GM23338 (cell line): ENCODE results near the gene RNF180. TPM values are rescaled to one million over a fixed set of nuclear protein-coding genes. Genes with fewer than 3 reads are reported as not detected.

Source experiments
- ATAC-seq: fragments of 200-7000 bp; cut with Tn5 transposase; 3 replicates; pipeline ENCODE4 v1.9.1; 2020
- DNase-seq: peaks from one replicate; pipeline ENCODE4 v3.0.0-alpha.2; 2015; ENCODE audit warnings: low spot score
- H2AFZ ChIP-seq: fragments of 200-600 bp; sonication (generic); 2 replicates; pipeline ENCODE4 v1.8.0; 2016; ENCODE audit warnings: antibody characterized with exemption, mild to moderate bottlenecking, moderate library complexity
- H3F3A ChIP-seq: fragments of 200-600 bp; sonication (generic); replicated peaks from 2 replicates; pipeline ENCODE4 v1.8.0; 2017; ENCODE audit warnings: antibody characterized with exemption, mixed run types, low read depth
- H3K27ac ChIP-seq: fragments of 200-600 bp; sonication (generic); 2 replicates; pipeline ENCODE4 v1.6.1; 2016; ENCODE audit warnings: low read depth
- H3K27me3 ChIP-seq: fragments of 200-600 bp; sonication (generic); 2 replicates; pipeline ENCODE4 v1.8.0; 2016; ENCODE audit warnings: mild to moderate bottlenecking, mixed run types, moderate library complexity; ENCODE audit not compliant: insufficient read depth
- H3K36me3 ChIP-seq: fragments of 200-600 bp; sonication (generic); 2 replicates; pipeline ENCODE4 v1.8.0; 2016; ENCODE audit warnings: mild to moderate bottlenecking; ENCODE audit not compliant: insufficient read depth
- H3K4me1 ChIP-seq: fragments of 200-600 bp; sonication (generic); 2 replicates; pipeline ENCODE4 v1.8.0; 2016; ENCODE audit warnings: mild to moderate bottlenecking, moderate library complexity; ENCODE audit not compliant: insufficient read depth
- H3K4me2 ChIP-seq: fragments of 200-600 bp; sonication (generic); 2 replicates; pipeline ENCODE4 v1.7.1; 2017; ENCODE audit warnings: mixed run types
- H3K4me3 ChIP-seq: fragments of 200-600 bp; sonication (generic); 2 replicates; pipeline ENCODE4 v1.6.1; 2016; ENCODE audit warnings: mixed run types
- H3K79me2 ChIP-seq: fragments of 200-600 bp; sonication (generic); replicated peaks from 2 replicates; pipeline ENCODE4 v1.8.0; 2017; ENCODE audit warnings: mild to moderate bottlenecking; ENCODE audit not compliant: insufficient read depth
- H3K9me2 ChIP-seq: fragments of 200-600 bp; sonication (generic); 2 replicates; pipeline ENCODE4 v1.8.0; 2017; ENCODE audit not compliant: insufficient read depth
- H4K20me1 ChIP-seq: fragments of 200-600 bp; sonication (generic); replicated peaks from 2 replicates; pipeline ENCODE4 v1.8.0; 2017; ENCODE audit warnings: mild to moderate bottlenecking; ENCODE audit not compliant: insufficient read depth
- H3K27ac Mint-ChIP-seq: 2 replicates; pipeline ENCODE4 v1.8.0; 2020; ENCODE audit warnings: inconsistent platforms, mild to moderate bottlenecking, moderate library complexity, mixed read lengths
- H3K27me3 Mint-ChIP-seq: 3 replicates; pipeline ENCODE4 v1.8.0; 2022; ENCODE audit warnings: low read depth, mild to moderate bottlenecking, moderate library complexity, mixed read lengths, inconsistent platforms; ENCODE audit not compliant: insufficient read depth, poor library complexity
- H3K36me3 Mint-ChIP-seq: 3 replicates; pipeline ENCODE4 v1.8.0; 2021; ENCODE audit warnings: low read depth, mild to moderate bottlenecking, inconsistent platforms, moderate library complexity, mixed read lengths
- H3K4me1 Mint-ChIP-seq: 3 replicates; pipeline ENCODE4 v1.8.0; 2020; ENCODE audit warnings: mild to moderate bottlenecking, inconsistent platforms, mixed read lengths
- H3K4me3 Mint-ChIP-seq: 3 replicates; pipeline ENCODE4 v1.8.0; 2021; ENCODE audit warnings: moderate library complexity, mild to moderate bottlenecking, inconsistent platforms, mixed read lengths
- H3K9me3 Mint-ChIP-seq: 3 replicates; pipeline ENCODE4 v1.8.0; 2020; ENCODE audit warnings: moderate library complexity, mild to moderate bottlenecking, inconsistent platforms, mixed read lengths
- CREB1 ChIP-seq: fragments of 250-450 bp; sonication (Bioruptor Pico); IDR thresholded peaks from 2 replicates; pipeline ENCODE4 v1.5.0; 2020; ENCODE audit warnings: low read depth, mild to moderate bottlenecking, moderate library complexity
- EZH2 ChIP-seq: fragments of 200-600 bp; sonication (generic); IDR thresholded peaks from one replicate; pipeline ENCODE4 v1.8.0; 2017; ENCODE audit warnings: antibody characterized with exemption, mild to moderate bottlenecking, low read depth; ENCODE audit not compliant: unreplicated experiment
- EZH2phosphoT487 ChIP-seq: fragments of 200-600 bp; sonication (generic); IDR thresholded peaks from one replicate; pipeline ENCODE4 v1.8.1; 2018; ENCODE audit warnings: antibody characterized with exemption; ENCODE audit not compliant: unreplicated experiment
- JUNB ChIP-seq: IDR thresholded peaks from one replicate; pipeline ENCODE4 v1.6.1; 2016; ENCODE audit warnings: antibody characterized with exemption; ENCODE audit not compliant: unreplicated experiment
- NANOG ChIP-seq: IDR thresholded peaks from 2 replicates; pipeline ENCODE4 v1.6.1; 2016; ENCODE audit warnings: antibody characterized with exemption, borderline replicate concordance
- POLR2AphosphoS5 ChIP-seq: IDR thresholded peaks from 2 replicates; pipeline ENCODE4 v1.6.1; 2016; ENCODE audit warnings: antibody characterized with exemption, low read depth
- STAT1 ChIP-seq: IDR thresholded peaks from one replicate; pipeline ENCODE4 v1.6.1; 2016; ENCODE audit warnings: antibody characterized with exemption; ENCODE audit not compliant: unreplicated experiment
- ZNF114 ChIP-seq: fragments of 250-450 bp; sonication (Bioruptor Pico); IDR thresholded peaks from 2 replicates; pipeline ENCODE4 v1.5.0; 2020; ENCODE audit warnings: mild to moderate bottlenecking, moderate library complexity
- ZNF331 ChIP-seq: fragments of 250-450 bp; sonication (Bioruptor Pico); IDR thresholded peaks from 2 replicates; pipeline ENCODE4 v1.5.0; 2020; ENCODE audit warnings: low read depth, mild to moderate bottlenecking, moderate library complexity
- polyA plus RNA-seq: library from polyadenylated mRNA; unstranded; fragments of >200 nt; fragmentation: Nextera tagmentation; extraction: Ambion mirVana; gene quantifications from 2 replicates; pipeline ENCODE4 v1.2.1, GENCODE V29; 2016
- total RNA-seq: library from RNA; depleted of rRNA; stranded (reverse); fragments of >200 nt; shearing (Covaris generic); gene quantifications from 2 replicates; pipeline ENCODE4 v1.2.3, GENCODE V29; 2014
- TF ChIP-seq, protein P1 (sequence below): IDR thresholded peaks from 2 replicates; pipeline ENCODE4 v1.6.1; 2016; ENCODE audit warnings: antibody characterized with exemption
- TF ChIP-seq, protein P2 (sequence below): fragments of 250-450 bp; sonication (Bioruptor Pico); IDR thresholded peaks from 2 replicates; pipeline ENCODE4 v1.5.0; 2020; ENCODE audit warnings: mild to moderate bottlenecking, moderate library complexity
- TF ChIP-seq, protein P3 (sequence below): IDR thresholded peaks from one replicate; pipeline ENCODE4 v1.6.1; 2018; ENCODE audit warnings: antibody characterized with exemption; ENCODE audit not compliant: unreplicated experiment
- TF ChIP-seq, protein P4 (sequence below), 2 experiments: fragments of 200-600 bp in 1 of 2; sonication (generic) in 1 of 2; conservative IDR thresholded peaks; 2 replicates each; pipeline versions ENCODE4 v1.5.1 to v1.6.1; 2016 to 2017; ENCODE audit warnings: antibody characterized with exemption in 2 of 2, low read depth in 2 of 2, mild to moderate bottlenecking in 2 of 2, moderate library complexity in 1 of 2

Gene RNF180
- total and polyA plus RNA-seq, 2 experiments from 2014 or later = 2.0 to 4.2 TPM

DNA sequence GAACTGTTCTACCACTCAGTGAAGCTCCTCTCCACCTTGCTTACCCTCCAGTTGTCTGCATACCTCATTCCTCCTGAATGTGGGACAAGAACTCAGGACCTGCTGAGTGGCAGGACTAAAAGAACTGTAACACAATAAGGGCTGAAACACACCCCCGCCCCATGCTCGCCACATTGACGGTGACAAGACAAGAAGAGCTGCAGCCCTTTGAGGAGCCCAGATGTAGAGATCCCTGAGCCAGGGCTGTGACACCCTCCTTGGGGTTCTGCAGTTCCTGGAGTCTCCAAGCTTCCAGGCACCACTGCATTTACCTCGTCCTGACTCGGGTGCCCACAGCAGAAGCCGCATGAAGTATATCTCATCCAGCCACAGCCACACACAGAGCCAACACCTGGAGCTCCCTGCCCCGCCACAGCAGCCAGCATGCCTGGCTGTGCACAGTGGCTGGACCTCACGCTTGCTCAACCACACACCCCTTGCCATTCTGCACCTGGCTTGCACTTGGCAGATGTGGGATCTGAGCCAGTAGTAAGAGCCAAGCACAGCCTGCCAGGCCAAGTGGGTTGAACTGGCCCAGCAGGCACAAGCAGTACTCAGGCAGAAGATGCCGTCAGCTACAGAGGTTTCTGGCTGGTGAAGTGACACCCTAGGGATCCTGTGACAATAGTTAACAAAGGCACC, 166.1 kb downstream of the RNF180 start:
- no peaks in the 10 kb centered on the region for H3K27me3 Mint-ChIP-seq
- H3K4me3 ChIP-seq = no peak overlapping the region
- H3K36me3 ChIP-seq = no peaks in the 10 kb centered on the region
- no peaks in the 10 kb centered on the region for H3K79me2 ChIP-seq
- H4K20me1 ChIP-seq = no peaks in the 10 kb centered on the region
- peaks cover 6% of the 10 kb centered on the region; the same call in 1 of the 2 replicates for H3K4me1 ChIP-seq
- H3K4me2 ChIP-seq = no peak overlapping the region
- DNase-seq (no peak), ATAC-seq (no peak)
- TF ChIP-seq POLR2AphosphoS5 (no peak), CREB1 (no peak), EZH2 (no peak), NANOG (no peak), JUNB (no peak), EZH2phosphoT487 (no peak), ZNF331 (no peak), ZNF114 (no peak), STAT1 (no peak)
- TF ChIP-seq, protein P1, sequence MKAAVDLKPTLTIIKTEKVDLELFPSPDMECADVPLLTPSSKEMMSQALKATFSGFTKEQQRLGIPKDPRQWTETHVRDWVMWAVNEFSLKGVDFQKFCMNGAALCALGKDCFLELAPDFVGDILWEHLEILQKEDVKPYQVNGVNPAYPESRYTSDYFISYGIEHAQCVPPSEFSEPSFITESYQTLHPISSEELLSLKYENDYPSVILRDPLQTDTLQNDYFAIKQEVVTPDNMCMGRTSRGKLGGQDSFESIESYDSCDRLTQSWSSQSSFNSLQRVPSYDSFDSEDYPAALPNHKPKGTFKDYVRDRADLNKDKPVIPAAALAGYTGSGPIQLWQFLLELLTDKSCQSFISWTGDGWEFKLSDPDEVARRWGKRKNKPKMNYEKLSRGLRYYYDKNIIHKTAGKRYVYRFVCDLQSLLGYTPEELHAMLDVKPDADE = no peak
- TF ChIP-seq, protein P2, sequence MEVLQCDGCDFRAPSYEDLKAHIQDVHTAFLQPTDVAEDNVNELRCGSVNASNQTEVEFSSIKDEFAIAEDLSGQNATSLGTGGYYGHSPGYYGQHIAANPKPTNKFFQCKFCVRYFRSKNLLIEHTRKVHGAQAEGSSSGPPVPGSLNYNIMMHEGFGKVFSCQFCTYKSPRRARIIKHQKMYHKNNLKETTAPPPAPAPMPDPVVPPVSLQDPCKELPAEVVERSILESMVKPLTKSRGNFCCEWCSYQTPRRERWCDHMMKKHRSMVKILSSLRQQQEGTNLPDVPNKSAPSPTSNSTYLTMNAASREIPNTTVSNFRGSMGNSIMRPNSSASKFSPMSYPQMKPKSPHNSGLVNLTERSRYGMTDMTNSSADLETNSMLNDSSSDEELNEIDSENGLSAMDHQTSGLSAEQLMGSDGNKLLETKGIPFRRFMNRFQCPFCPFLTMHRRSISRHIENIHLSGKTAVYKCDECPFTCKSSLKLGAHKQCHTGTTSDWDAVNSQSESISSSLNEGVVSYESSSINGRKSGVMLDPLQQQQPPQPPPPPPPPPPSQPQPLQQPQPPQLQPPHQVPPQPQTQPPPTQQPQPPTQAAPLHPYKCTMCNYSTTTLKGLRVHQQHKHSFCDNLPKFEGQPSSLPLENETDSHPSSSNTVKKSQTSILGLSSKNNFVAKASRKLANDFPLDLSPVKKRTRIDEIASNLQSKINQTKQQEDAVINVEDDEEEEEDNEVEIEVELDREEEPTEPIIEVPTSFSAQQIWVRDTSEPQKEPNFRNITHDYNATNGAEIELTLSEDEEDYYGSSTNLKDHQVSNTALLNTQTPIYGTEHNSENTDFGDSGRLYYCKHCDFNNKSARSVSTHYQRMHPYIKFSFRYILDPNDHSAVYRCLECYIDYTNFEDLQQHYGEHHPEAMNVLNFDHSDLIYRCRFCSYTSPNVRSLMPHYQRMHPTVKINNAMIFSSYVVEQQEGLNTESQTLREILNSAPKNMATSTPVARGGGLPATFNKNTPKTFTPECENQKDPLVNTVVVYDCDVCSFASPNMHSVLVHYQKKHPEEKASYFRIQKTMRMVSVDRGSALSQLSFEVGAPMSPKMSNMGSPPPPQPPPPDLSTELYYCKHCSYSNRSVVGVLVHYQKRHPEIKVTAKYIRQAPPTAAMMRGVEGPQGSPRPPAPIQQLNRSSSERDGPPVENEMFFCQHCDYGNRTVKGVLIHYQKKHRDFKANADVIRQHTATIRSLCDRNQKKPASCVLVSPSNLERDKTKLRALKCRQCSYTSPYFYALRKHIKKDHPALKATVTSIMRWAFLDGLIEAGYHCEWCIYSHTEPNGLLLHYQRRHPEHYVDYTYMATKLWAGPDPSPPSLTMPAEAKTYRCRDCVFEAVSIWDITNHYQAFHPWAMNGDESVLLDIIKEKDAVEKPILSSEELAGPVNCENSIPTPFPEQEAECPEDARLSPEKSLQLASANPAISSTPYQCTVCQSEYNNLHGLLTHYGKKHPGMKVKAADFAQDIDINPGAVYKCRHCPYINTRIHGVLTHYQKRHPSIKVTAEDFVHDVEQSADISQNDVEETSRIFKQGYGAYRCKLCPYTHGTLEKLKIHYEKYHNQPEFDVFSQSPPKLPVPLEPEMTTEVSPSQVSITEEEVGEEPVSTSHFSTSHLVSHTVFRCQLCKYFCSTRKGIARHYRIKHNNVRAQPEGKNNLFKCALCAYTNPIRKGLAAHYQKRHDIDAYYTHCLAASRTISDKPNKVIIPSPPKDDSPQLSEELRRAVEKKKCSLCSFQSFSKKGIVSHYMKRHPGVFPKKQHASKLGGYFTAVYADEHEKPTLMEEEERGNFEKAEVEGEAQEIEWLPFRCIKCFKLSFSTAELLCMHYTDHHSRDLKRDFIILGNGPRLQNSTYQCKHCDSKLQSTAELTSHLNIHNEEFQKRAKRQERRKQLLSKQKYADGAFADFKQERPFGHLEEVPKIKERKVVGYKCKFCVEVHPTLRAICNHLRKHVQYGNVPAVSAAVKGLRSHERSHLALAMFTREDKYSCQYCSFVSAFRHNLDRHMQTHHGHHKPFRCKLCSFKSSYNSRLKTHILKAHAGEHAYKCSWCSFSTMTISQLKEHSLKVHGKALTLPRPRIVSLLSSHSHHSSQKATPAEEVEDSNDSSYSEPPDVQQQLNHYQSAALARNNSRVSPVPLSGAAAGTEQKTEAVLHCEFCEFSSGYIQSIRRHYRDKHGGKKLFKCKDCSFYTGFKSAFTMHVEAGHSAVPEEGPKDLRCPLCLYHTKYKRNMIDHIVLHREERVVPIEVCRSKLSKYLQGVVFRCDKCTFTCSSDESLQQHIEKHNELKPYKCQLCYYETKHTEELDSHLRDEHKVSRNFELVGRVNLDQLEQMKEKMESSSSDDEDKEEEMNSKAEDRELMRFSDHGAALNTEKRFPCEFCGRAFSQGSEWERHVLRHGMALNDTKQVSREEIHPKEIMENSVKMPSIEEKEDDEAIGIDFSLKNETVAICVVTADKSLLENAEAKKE (CRISPR knock-in tag) = no peak
- TF ChIP-seq, protein P3, sequence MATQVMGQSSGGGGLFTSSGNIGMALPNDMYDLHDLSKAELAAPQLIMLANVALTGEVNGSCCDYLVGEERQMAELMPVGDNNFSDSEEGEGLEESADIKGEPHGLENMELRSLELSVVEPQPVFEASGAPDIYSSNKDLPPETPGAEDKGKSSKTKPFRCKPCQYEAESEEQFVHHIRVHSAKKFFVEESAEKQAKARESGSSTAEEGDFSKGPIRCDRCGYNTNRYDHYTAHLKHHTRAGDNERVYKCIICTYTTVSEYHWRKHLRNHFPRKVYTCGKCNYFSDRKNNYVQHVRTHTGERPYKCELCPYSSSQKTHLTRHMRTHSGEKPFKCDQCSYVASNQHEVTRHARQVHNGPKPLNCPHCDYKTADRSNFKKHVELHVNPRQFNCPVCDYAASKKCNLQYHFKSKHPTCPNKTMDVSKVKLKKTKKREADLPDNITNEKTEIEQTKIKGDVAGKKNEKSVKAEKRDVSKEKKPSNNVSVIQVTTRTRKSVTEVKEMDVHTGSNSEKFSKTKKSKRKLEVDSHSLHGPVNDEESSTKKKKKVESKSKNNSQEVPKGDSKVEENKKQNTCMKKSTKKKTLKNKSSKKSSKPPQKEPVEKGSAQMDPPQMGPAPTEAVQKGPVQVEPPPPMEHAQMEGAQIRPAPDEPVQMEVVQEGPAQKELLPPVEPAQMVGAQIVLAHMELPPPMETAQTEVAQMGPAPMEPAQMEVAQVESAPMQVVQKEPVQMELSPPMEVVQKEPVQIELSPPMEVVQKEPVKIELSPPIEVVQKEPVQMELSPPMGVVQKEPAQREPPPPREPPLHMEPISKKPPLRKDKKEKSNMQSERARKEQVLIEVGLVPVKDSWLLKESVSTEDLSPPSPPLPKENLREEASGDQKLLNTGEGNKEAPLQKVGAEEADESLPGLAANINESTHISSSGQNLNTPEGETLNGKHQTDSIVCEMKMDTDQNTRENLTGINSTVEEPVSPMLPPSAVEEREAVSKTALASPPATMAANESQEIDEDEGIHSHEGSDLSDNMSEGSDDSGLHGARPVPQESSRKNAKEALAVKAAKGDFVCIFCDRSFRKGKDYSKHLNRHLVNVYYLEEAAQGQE = no peak
- TF ChIP-seq, protein P4, sequence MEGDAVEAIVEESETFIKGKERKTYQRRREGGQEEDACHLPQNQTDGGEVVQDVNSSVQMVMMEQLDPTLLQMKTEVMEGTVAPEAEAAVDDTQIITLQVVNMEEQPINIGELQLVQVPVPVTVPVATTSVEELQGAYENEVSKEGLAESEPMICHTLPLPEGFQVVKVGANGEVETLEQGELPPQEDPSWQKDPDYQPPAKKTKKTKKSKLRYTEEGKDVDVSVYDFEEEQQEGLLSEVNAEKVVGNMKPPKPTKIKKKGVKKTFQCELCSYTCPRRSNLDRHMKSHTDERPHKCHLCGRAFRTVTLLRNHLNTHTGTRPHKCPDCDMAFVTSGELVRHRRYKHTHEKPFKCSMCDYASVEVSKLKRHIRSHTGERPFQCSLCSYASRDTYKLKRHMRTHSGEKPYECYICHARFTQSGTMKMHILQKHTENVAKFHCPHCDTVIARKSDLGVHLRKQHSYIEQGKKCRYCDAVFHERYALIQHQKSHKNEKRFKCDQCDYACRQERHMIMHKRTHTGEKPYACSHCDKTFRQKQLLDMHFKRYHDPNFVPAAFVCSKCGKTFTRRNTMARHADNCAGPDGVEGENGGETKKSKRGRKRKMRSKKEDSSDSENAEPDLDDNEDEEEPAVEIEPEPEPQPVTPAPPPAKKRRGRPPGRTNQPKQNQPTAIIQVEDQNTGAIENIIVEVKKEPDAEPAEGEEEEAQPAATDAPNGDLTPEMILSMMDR (conservative IDR thresholded peaks at IDR 0.05; ENCODE audit: low read depth in 2 of 2) = no peak
- H3K4me3 Mint-ChIP-seq = no peak overlapping the region
- no peaks in the 10 kb centered on the region for H3K27me3 ChIP-seq
- H3K9me2 ChIP-seq = no peaks in the 10 kb centered on the region
- H3K27ac Mint-ChIP-seq = no peak overlapping the region
- H3K27ac ChIP-seq = no peak overlapping the region
- peaks cover 8% of the 10 kb centered on the region; the same call in 1 of the 3 replicates for H3K4me1 Mint-ChIP-seq
- no peaks in the 10 kb centered on the region for H3F3A ChIP-seq
- H2AFZ ChIP-seq = no peak overlapping the region
- peaks cover 13% of the 10 kb centered on the region; the same call in 2 of the 3 replicates for H3K36me3 Mint-ChIP-seq
- H3K9me3 Mint-ChIP-seq = peaks cover 7% of the 10 kb centered on the region; the same call in 2 of the 3 replicates
